Lower leg skin (tissue), 4 donors: ENCODE data around the gene MAGI2. TPM values are rescaled to one million over a fixed set of nuclear protein-coding genes. Genes with fewer than 3 reads are reported as not detected.

Experiments
- DNase-seq, 2 donors: peaks; one replicate each; pipeline ENCODE4 v3.0.0-alpha.2; 2019; ENCODE audit warnings: low spot score in 2 of 2
- H3K4me3 ChIP-seq: fragments of 200-600 bp; sonication (generic); 2 replicates; pipeline ENCODE4 v1.5.1; 2017; ENCODE audit warnings: mild to moderate bottlenecking, low read depth; ENCODE audit not compliant: poor library complexity, severe bottlenecking
- POLR2A ChIP-seq, 2 donors: fragments of 450-650 bp; IDR thresholded peaks; one replicate each; pipeline ENCODE4 v1.6.1; 2016 to 2017; ENCODE audit warnings: antibody characterized with exemption in 2 of 2, mild to moderate bottlenecking in 1 of 2, moderate library complexity in 1 of 2
- WGBS, 2 donors: methylation state at CpG; one replicate each; pipeline ENCODE4 v1.1.5; 2018; 5-methylcytosine and 5-hydroxymethylcytosine counted together
- intact Hi-C: fragments of 100-400 bp; cut with DNase I; formaldehyde crosslinking; loops from one replicate; pipeline ENCODE4 v1.15.0; 2023; ENCODE audit warnings: low total_unique reads
- total RNA-seq, 4 donors: library from RNA; depleted of rRNA; stranded (reverse); fragments of >200 nt; gene quantifications; one replicate each; pipeline ENCODE4 v1.1.0, GENCODE V29; 2016
- TF ChIP-seq, protein P1 (sequence below), 3 donors: fragments of 450-650 bp; IDR thresholded peaks; one replicate each; pipeline ENCODE4 v1.5.1; 2016; ENCODE audit warnings: antibody characterized with exemption in 3 of 3, mild to moderate bottlenecking in 3 of 3, moderate library complexity in 2 of 3

The MAGI2 gene
- total RNA-seq, 4 donors from 2014 or later: 1.6 to 3.0 (median 2.1) TPM

GRCh38 chr7:79465551-79465950 is 12.1 kb upstream of the MAGI2 start:
- DNase-seq: no peak
- H3K4me3 ChIP-seq: no peak overlapping the region
- TF ChIP-seq, protein P1, sequence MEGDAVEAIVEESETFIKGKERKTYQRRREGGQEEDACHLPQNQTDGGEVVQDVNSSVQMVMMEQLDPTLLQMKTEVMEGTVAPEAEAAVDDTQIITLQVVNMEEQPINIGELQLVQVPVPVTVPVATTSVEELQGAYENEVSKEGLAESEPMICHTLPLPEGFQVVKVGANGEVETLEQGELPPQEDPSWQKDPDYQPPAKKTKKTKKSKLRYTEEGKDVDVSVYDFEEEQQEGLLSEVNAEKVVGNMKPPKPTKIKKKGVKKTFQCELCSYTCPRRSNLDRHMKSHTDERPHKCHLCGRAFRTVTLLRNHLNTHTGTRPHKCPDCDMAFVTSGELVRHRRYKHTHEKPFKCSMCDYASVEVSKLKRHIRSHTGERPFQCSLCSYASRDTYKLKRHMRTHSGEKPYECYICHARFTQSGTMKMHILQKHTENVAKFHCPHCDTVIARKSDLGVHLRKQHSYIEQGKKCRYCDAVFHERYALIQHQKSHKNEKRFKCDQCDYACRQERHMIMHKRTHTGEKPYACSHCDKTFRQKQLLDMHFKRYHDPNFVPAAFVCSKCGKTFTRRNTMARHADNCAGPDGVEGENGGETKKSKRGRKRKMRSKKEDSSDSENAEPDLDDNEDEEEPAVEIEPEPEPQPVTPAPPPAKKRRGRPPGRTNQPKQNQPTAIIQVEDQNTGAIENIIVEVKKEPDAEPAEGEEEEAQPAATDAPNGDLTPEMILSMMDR (IDR thresholded peaks at IDR 0.05): no peak
- no peak for TF ChIP-seq POLR2A (IDR thresholded peaks at IDR 0.05)
- WGBS, 2 donors: 78 to 91% methylated on average over 1 of the region's 1 CpG
- intact Hi-C loops: no loop called here

- TF ChIP-seq POLR2A (IDR thresholded peaks at IDR 0.05): no peak
- TF ChIP-seq, protein P1 (IDR thresholded peaks at IDR 0.05): no peak
- WGBS, 2 donors: 74 to 79% methylated on average over 3 of the region's 3 CpGs
- intact Hi-C loops: no loop called here
- H3K4me3 ChIP-seq: no peak overlapping the region
- DNase-seq: no peak
These were observed 10.6 kb upstream of the MAGI2 start for GRCh38 chr7:79464051-79464450.

DNA sequence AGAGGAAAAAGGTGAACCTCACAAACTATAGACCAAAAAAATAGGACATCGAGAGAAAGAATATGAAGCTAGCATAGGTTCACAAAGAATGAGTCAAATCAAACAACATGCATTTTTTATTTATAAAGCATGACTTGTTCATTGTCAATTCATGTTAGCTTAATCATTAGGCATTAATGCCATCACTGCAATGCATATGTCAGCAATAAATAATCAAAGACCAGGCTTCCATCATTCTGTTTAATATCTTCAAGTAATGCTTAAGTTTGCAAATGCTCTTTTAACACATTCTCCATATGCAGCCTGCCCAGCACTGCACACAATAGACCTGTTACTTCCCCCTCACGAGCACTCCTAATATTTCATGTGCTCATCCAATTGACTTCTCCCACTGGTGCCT is 8.9 kb upstream of the MAGI2 start:
- no peak for DNase-seq
- 87 to 96% methylated on average over 2 of the region's 2 CpGs for WGBS, 2 donors
- intact Hi-C loops: no loop called here
- no peak overlapping the region for H3K4me3 ChIP-seq
- TF ChIP-seq, protein P1 (IDR thresholded peaks at IDR 0.05): no peak
- no peak for TF ChIP-seq POLR2A (IDR thresholded peaks at IDR 0.05)

DNA sequence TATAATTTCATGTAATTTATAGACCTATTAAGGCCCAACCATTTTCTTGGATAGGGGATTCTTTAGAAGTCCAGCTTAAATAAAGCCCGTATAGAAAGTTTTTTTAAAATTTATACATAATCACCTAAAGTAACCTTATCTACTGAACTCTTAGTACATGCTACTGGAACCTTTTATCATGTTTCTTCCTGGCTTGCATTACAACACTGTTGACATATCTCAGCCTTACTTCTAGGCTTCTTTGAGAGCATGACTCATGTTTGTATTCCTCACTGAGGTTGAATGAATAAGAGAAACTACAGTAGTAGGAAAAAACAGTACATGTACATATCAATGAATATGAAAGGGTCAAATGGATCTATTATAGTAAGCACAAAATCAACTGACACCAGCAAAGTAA is 8.2 kb upstream of the MAGI2 start:
- intact Hi-C loops: no loop called here
- 85 to 86% methylated on average over 1 of the region's 1 CpG for WGBS, 2 donors
- TF ChIP-seq, protein P1 (IDR thresholded peaks at IDR 0.05): no peak
- no peak for TF ChIP-seq POLR2A (IDR thresholded peaks at IDR 0.05)
- no peak for DNase-seq
- H3K4me3 ChIP-seq: no peak overlapping the region

DNA sequence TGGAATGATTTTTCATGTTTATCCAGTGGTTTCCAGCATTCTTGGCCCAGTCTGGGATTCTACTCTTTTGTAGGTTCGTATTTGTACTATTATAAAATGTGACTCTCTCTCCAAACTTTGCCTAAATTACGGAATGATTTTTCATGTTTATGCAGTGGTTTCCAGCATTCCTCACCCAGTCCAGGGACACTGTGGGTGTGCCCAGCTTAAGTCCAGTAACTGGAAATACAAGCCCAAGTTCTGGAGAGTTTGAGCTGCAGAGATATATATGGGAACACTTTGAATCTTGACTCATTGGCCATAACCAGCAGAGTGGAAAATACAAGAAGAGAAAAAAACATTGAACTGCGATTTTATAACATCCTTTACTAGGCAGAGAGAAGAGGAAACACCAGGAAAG is 5.9 kb upstream of the MAGI2 start:
- TF ChIP-seq POLR2A (IDR thresholded peaks at IDR 0.05): no peak
- TF ChIP-seq, protein P1 (IDR thresholded peaks at IDR 0.05): no peak

DNA sequence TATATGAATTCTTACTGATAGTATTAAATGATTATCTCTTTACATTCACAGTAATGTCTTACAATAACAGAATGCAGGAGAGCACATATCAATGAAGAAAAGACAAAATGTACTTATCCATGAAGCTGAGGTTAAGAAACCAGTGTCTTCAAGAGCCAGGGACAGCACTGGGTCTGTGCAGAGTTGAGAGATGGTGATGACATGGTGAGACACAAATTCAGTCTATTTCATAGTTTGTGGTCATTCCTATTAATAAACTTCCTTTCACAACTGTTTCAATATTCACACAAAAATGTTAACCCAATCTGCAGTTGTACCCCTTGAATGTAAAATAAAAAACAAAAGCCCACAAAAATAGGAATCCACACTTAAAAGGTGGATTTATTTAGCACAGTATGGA is 5.3 kb upstream of the MAGI2 start:
- no peak for TF ChIP-seq POLR2A (IDR thresholded peaks at IDR 0.05)
- TF ChIP-seq, protein P1 (IDR thresholded peaks at IDR 0.05): no peak
- intact Hi-C loops: no loop called here

More for the DNA sequence above, 5.9 kb upstream of the MAGI2 start:
- DNase-seq: peak in 1 of 2 donors; percentile 33
- 48 to 59% methylated on average over 3 of the region's 3 CpGs for WGBS, 2 donors
- intact Hi-C loops: no loop called here
- no peak overlapping the region for H3K4me3 ChIP-seq

More for the DNA sequence above, 5.3 kb upstream of the MAGI2 start:
- H3K4me3 ChIP-seq: no peak overlapping the region
- no peak for DNase-seq
